Left lung (tissue), 10 donors: ENCODE results near the gene SLC38A8. TPM values are rescaled to one million over a fixed set of nuclear protein-coding genes. Genes with fewer than 3 reads are reported as not detected.

Experiments used
- ATAC-seq: fragments of 200-7000 bp; cut with Tn5 transposase; one replicate; pipeline ENCODE4 v1.9.1; 2020; ENCODE audit warnings: moderate library complexity
- DNase-seq, 4 donors: peaks; one replicate each; pipeline ENCODE4 v3.0.0-alpha.2; 2013 to 2020
- H3K27ac ChIP-seq, 2 donors: fragments of 200-600 bp; sonication (generic) in 1 of 2; one replicate each; pipeline versions ENCODE4 v1.5.0 to v1.8.0; 2020 to 2021
- H3K27me3 ChIP-seq, 2 donors: fragments of 200-600 bp; sonication (generic) in 1 of 2; one replicate each; pipeline versions ENCODE4 v1.5.0 to v1.8.0; 2020 to 2021
- H3K36me3 ChIP-seq, 2 donors: fragments of 200-600 bp; sonication (generic) in 1 of 2; one replicate each; pipeline versions ENCODE4 v1.5.0 to v1.8.0; 2020 to 2021
- H3K4me1 ChIP-seq, 2 donors: fragments of 200-600 bp; one replicate each; pipeline ENCODE4 v1.8.0; 2021
- H3K4me3 ChIP-seq, 2 donors: fragments of 200-600 bp; sonication (generic) in 1 of 2; one replicate each; pipeline versions ENCODE4 v1.5.0 to v1.8.0; 2020 to 2021; ENCODE audit warnings: mild to moderate bottlenecking in 1 of 2
- H3K9me3 ChIP-seq, 2 donors: fragments of 200-600 bp; sonication (generic) in 1 of 2; one replicate each; pipeline versions ENCODE4 v1.5.0 to v1.8.0; 2020 to 2021
- CTCF ChIP-seq, 2 donors: fragments of 200-600 bp; sonication (generic) in 1 of 2; IDR thresholded peaks; one replicate each; pipeline versions ENCODE4 v1.5.0 to v1.8.0; 2021; ENCODE audit warnings: antibody characterized with exemption in 2 of 2
- intact Hi-C, 2 donors: fragments of 100-400 bp; cut with DNase I; formaldehyde crosslinking; loops; one replicate each; pipeline versions ENCODE4 v1.11.2 to v1.14.2; 2022
- polyA plus RNA-seq, 6 donors: library from polyadenylated mRNA; unstranded; fragments of 120-200 nt; gene quantifications; one replicate each; pipeline ENCODE4 v1.2.1, GENCODE V29; 2013; ENCODE audit not compliant: insufficient read length in 6 of 6
- total RNA-seq, 2 donors: library from RNA; stranded (reverse); fragmentation: NEBNext Ultra II Directional; extraction: Animal tissue kit (Norgen Biotek cat#: 25700); gene quantifications; one replicate each; pipeline ENCODE4 v1.2.1, GENCODE V29; 2021
- donor health status: DM: no; HTN: yes; CAD: no.
- donor health status: DM: no; HTN: no; CAD: no.

Gene SLC38A8
- total and polyA plus RNA-seq, 8 donors: 0.65 TPM; not detected in 7

GRCh38 chr16:84040823-84041820, 1.5 kb downstream of the SLC38A8 start:
- DNase-seq (peak in 2 of 4 donors; percentile 13 to 76), ATAC-seq (no peak)
- peaks cover 0 to 4% of the 10 kb centered on the region in 2 donors for H3K9me3 ChIP-seq
- intact Hi-C loops: no loop called here
- H3K4me1 ChIP-seq: peaks cover 0 to 4% of the 10 kb centered on the region in 2 donors
- no peak overlapping the region for H3K4me3 ChIP-seq
- TF ChIP-seq CTCF (IDR thresholded peaks at IDR 0.05): no peak
- H3K27ac ChIP-seq: no peak overlapping the region
- H3K36me3 ChIP-seq: no peaks in the 10 kb centered on the region
- peaks cover 0 to 78% of the 10 kb centered on the region in 2 donors for H3K27me3 ChIP-seq

GRCh38 chr16:84040226-84040822, 2.3 kb downstream of the SLC38A8 start:
- Histone ChIP-seq H3K27me3 (peaks cover 0 to 74% of the 10 kb centered on the region in 2 donors), H3K27ac (no peak overlapping the region), H3K9me3 (peaks cover 0 to 11% of the 10 kb centered on the region in 2 donors), H3K4me1 (peaks cover 0 to 4% of the 10 kb centered on the region in 2 donors), H3K4me3 (no peak overlapping the region), H3K36me3 (no peaks in the 10 kb centered on the region)
- no peak for TF ChIP-seq CTCF (IDR thresholded peaks at IDR 0.05)
- intact Hi-C loops: no loop called here
- ATAC-seq: no peak
- peak in 1 of 4 donors; percentile 48 for DNase-seq

- peak in 1 of 4 donors; percentile 43 for DNase-seq
- TF ChIP-seq CTCF (IDR thresholded peaks at IDR 0.05): no peak
- Histone ChIP-seq H3K27ac (no peak overlapping the region), H3K9me3 (peaks cover 0 to 11% of the 10 kb centered on the region in 2 donors), H3K4me3 (no peak overlapping the region), H3K4me1 (peaks cover 0 to 4% of the 10 kb centered on the region in 2 donors), H3K36me3 (no peaks in the 10 kb centered on the region), H3K27me3 (peaks cover 0 to 68% of the 10 kb centered on the region in 2 donors)
- no peak for ATAC-seq
- intact Hi-C loops: no loop called here
These were observed 2.9 kb downstream of the SLC38A8 start for GRCh38 chr16:84039696-84040095.

GRCh38 chr16:84038469-84038868, 4.1 kb downstream of the SLC38A8 start:
- intact Hi-C loops: no loop called here
- H3K27ac ChIP-seq: no peak overlapping the region
- peaks cover 0 to 4% of the 10 kb centered on the region in 2 donors for H3K4me1 ChIP-seq
- peaks cover 0 to 11% of the 10 kb centered on the region in 2 donors for H3K9me3 ChIP-seq
- H3K36me3 ChIP-seq: no peaks in the 10 kb centered on the region
- DNase-seq (peak in 1 of 4 donors; percentile 55), ATAC-seq (no peak)
- no peak for TF ChIP-seq CTCF (IDR thresholded peaks at IDR 0.05)
- H3K4me3 ChIP-seq: no peak overlapping the region
- H3K27me3 ChIP-seq: peaks cover 0 to 66% of the 10 kb centered on the region in 2 donors

GRCh38 chr16:84036982-84037425, 5.6 kb downstream of the SLC38A8 start:
- DNase-seq (peak in 1 of 4 donors; percentile 62), ATAC-seq (no peak)
- no peak for TF ChIP-seq CTCF (IDR thresholded peaks at IDR 0.05)
- H3K27me3 ChIP-seq: peaks cover 0 to 63% of the 10 kb centered on the region in 2 donors
- intact Hi-C loops: no loop called here
- no peaks in the 10 kb centered on the region for H3K4me1 ChIP-seq
- peaks cover 0 to 11% of the 10 kb centered on the region in 2 donors for H3K9me3 ChIP-seq
- H3K36me3 ChIP-seq: no peaks in the 10 kb centered on the region
- no peak overlapping the region for H3K27ac ChIP-seq
- no peak overlapping the region for H3K4me3 ChIP-seq
